DLD1 (cell line): ENCODE measurements around the gene SLC8A2.

Experiments used
- in situ Hi-C: cut with HindIII; loops from 2 replicates; pipeline ENCODE4 v1.10.0; 2017; ENCODE audit warnings: low sequenced_read_pairs

The SLC8A2 gene

GRCh38 chr19:47503130-47503825 is 31.6 kb upstream of the SLC8A2 start:
- in situ Hi-C loops = no loop called here

GRCh38 chr19:47499863-47500830 is 28.5 kb upstream of the SLC8A2 start:
- in situ Hi-C loops = no loop called here

GRCh38 chr19:47499371-47499770 is 27.7 kb upstream of the SLC8A2 start:
- in situ Hi-C loops = no loop called here

- in situ Hi-C loops = no loop called here
Measured at GRCh38 chr19:47498561-47498960, 26.9 kb upstream of the SLC8A2 start.

- in situ Hi-C loops = no loop called here
Measured at GRCh38 chr19:47497821-47498520, 26.3 kb upstream of the SLC8A2 start.

- in situ Hi-C loops = no loop called here
Measured at GRCh38 chr19:47497050-47497766, 25.5 kb upstream of the SLC8A2 start.

- in situ Hi-C loops = no loop called here
Measured at GRCh38 chr19:47495478-47496372, 24.0 kb upstream of the SLC8A2 start.

- in situ Hi-C loops = no loop called here
Measured at GRCh38 chr19:47494729-47495128, 23.0 kb upstream of the SLC8A2 start.

GRCh38 chr19:47494211-47494547 is 22.5 kb upstream of the SLC8A2 start:
- in situ Hi-C loops = no loop called here

- in situ Hi-C loops = no loop called here
Measured at GRCh38 chr19:47493378-47494210, 21.9 kb upstream of the SLC8A2 start.

GRCh38 chr19:47492571-47493377 is 21.1 kb upstream of the SLC8A2 start:
- in situ Hi-C loops = no loop called here

GRCh38 chr19:47492137-47492533 is 20.4 kb upstream of the SLC8A2 start:
- in situ Hi-C loops = no loop called here

- in situ Hi-C loops = no loop called here
Measured at GRCh38 chr19:47491358-47492136, 19.9 kb upstream of the SLC8A2 start.

- in situ Hi-C loops = no loop called here
Measured at GRCh38 chr19:47490847-47491246, 19.2 kb upstream of the SLC8A2 start.

- in situ Hi-C loops = no loop called here
Measured at GRCh38 chr19:47490031-47490430, 18.3 kb upstream of the SLC8A2 start.

- in situ Hi-C loops = no loop called here
Measured at GRCh38 chr19:47489072-47489914, 17.6 kb upstream of the SLC8A2 start.
